ENCODE data around the gene CRB1. TPM values are rescaled to one million over a fixed set of nuclear protein-coding genes. Genes with fewer than 3 reads are reported as not detected.

The CRB1 gene
- total RNA-seq, 1 donor from 2014 or later, result not detected

DNA sequence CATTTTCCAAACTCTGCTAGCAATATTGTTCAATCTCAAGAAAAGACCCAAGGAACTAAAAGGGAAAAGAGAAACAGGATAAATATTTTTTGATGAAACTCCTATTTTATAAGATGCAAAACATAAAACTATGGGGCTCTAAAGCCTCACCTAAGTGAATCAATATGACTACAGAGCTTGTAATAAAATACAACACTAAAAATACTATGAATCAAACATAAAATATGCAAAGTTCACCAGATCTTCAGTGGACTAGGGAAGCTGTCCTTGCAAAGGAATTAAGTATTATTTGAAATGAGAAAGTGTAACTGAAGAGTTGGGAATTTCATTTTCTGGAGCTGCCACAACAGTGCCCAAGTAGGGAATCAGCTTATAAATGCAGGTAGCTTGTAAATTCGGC, 124.5 kb downstream of the CRB1 start:
- Mint-ChIP-seq H3K36me3 (ENCODE audit: insufficient read depth) (no peaks in the 10 kb centered on the region), H3K4me1 (ENCODE audit: low read depth) (no peaks in the 10 kb centered on the region), H3K9me3 (ENCODE audit: low read depth) (no peaks in the 10 kb centered on the region), H3K27ac (no peak overlapping the region), H3K4me3 (ENCODE audit: low read depth) (no peak overlapping the region), H3K27me3 (peaks cover 1% of the 10 kb centered on the region)
- TF ChIP-seq, protein P1, sequence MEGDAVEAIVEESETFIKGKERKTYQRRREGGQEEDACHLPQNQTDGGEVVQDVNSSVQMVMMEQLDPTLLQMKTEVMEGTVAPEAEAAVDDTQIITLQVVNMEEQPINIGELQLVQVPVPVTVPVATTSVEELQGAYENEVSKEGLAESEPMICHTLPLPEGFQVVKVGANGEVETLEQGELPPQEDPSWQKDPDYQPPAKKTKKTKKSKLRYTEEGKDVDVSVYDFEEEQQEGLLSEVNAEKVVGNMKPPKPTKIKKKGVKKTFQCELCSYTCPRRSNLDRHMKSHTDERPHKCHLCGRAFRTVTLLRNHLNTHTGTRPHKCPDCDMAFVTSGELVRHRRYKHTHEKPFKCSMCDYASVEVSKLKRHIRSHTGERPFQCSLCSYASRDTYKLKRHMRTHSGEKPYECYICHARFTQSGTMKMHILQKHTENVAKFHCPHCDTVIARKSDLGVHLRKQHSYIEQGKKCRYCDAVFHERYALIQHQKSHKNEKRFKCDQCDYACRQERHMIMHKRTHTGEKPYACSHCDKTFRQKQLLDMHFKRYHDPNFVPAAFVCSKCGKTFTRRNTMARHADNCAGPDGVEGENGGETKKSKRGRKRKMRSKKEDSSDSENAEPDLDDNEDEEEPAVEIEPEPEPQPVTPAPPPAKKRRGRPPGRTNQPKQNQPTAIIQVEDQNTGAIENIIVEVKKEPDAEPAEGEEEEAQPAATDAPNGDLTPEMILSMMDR (IDR thresholded peaks at IDR 0.05; ENCODE audit: unreplicated experiment), result no peak
- DNase-seq (ENCODE audit: low spot score, unreplicated experiment), result no peak

DNA sequence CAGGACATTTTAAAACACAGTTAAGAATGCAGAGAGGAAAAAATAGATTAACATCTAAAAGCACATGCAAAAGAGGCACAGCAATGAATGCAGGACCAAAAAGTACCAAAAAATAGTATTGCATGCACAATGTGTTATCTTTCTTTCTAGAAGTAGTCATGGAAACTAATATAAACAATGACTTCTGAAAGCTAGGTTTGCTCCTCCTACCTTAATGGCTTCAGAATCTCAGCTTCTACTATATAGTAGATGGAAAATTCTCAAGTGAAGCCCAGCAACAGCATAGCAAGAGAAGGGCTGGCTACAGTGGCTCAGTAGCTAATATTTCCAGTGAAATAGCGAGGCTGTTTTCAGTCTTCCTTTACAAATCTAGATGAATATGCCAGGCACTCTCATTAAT, 125.1 kb downstream of the CRB1 start:
- H3K4me1 Mint-ChIP-seq (ENCODE audit: low read depth), result no peaks in the 10 kb centered on the region
- peaks cover 2% of the 10 kb centered on the region for H3K27me3 Mint-ChIP-seq
- H3K4me3 Mint-ChIP-seq (ENCODE audit: low read depth), result no peak overlapping the region
- no peak for DNase-seq (ENCODE audit: low spot score, unreplicated experiment)
- no peak overlapping the region for H3K27ac Mint-ChIP-seq
- no peaks in the 10 kb centered on the region for H3K36me3 Mint-ChIP-seq (ENCODE audit: insufficient read depth)
- H3K9me3 Mint-ChIP-seq (ENCODE audit: low read depth), result no peaks in the 10 kb centered on the region
- TF ChIP-seq, protein P1 (IDR thresholded peaks at IDR 0.05; ENCODE audit: unreplicated experiment), result no peak

DNA sequence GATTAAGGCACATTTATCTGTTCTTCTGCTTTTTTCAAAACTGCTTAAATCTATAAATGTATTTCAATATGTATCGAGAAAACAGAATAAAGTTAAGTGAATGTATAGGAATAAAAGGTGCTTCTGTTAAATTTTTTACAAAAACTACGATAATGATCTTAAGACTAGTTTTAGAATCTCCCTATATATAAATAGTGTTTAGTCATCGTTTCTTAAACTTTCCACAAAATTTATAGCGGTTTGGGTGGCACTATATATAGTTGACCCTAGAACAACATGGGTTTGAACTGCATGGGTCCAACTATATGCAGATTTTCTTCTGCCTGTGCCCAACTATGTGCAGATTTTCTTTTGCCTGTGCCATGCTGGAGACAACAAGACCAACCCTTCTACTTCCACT, 125.7 kb downstream of the CRB1 start:
- H3K4me3 Mint-ChIP-seq (ENCODE audit: low read depth), result no peak overlapping the region
- TF ChIP-seq, protein P1 (IDR thresholded peaks at IDR 0.05; ENCODE audit: unreplicated experiment), result no peak
- H3K36me3 Mint-ChIP-seq (ENCODE audit: insufficient read depth), result no peaks in the 10 kb centered on the region
- peaks cover 2% of the 10 kb centered on the region for H3K27me3 Mint-ChIP-seq
- H3K9me3 Mint-ChIP-seq (ENCODE audit: low read depth), result no peaks in the 10 kb centered on the region
- no peak for DNase-seq (ENCODE audit: low spot score, unreplicated experiment)
- no peaks in the 10 kb centered on the region for H3K4me1 Mint-ChIP-seq (ENCODE audit: low read depth)
- no peak overlapping the region for H3K27ac Mint-ChIP-seq

DNA sequence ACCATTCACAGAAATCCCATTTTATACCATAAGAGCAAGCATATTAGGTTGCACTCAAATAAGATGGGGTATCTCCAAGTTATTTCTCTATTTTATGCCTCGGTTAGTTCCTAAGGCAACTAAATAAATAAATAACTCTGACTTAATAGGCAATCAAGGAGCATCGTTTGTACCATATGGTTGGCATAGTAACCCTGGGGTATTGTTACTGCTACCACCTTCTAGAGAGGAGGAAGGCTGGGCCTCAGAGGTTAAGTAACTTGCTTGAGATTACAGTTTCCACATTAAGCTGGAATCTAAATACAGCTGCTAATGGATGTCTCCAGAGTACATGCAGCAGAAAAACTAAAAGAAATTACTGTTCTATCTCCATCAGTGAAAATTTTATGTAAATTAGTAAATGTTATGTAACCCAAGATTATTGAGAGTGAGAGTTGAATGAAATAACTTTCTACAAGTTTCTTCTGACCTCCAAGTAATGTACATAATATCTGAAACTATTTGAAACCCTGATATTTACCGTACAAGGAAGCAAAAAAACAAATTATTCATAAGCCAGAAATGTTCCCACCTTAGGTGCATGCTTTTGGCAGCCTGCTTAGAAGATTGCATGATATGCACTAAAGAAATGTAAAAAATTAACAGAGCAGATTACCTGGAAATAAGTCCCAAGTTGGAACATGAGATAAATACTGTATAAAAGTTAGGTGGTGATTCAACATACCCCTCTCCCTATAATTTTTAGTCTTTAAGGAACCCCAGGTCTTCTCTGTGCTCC, 127.0 kb downstream of the CRB1 start:
- H3K27me3 Mint-ChIP-seq, result peaks cover 2% of the 10 kb centered on the region
- no peak overlapping the region for H3K27ac Mint-ChIP-seq
- TF ChIP-seq, protein P1 (IDR thresholded peaks at IDR 0.05; ENCODE audit: unreplicated experiment), result no peak
- DNase-seq (ENCODE audit: low spot score, unreplicated experiment), result no peak
- no peaks in the 10 kb centered on the region for H3K9me3 Mint-ChIP-seq (ENCODE audit: low read depth)
- no peaks in the 10 kb centered on the region for H3K36me3 Mint-ChIP-seq (ENCODE audit: insufficient read depth)
- H3K4me1 Mint-ChIP-seq (ENCODE audit: low read depth), result no peaks in the 10 kb centered on the region
- H3K4me3 Mint-ChIP-seq (ENCODE audit: low read depth), result no peak overlapping the region

DNA sequence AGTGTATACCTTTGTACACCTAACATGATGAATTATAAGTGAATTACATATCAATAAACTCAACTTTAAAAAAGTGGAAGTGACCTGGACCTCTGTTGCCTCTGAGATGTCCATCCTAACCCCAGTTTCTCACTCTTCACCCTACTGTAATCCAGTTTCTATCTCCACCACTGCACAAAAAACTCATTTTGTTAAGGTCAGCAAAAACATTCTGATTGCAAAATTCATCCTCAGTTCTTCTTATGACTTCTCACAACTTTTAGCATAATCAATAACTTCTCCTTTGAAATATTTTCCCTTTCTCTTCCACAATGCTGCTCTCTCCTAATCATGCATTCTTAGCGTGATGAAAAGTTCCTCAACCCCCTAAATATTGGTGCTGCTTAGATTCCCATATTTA, 129.8 kb downstream of the CRB1 start:
- no peaks in the 10 kb centered on the region for H3K4me1 Mint-ChIP-seq (ENCODE audit: low read depth)
- H3K9me3 Mint-ChIP-seq (ENCODE audit: low read depth), result no peaks in the 10 kb centered on the region
- no peak for DNase-seq (ENCODE audit: low spot score, unreplicated experiment)
- H3K4me3 Mint-ChIP-seq (ENCODE audit: low read depth), result no peak overlapping the region
- no peaks in the 10 kb centered on the region for H3K36me3 Mint-ChIP-seq (ENCODE audit: insufficient read depth)
- peaks cover 2% of the 10 kb centered on the region for H3K27me3 Mint-ChIP-seq
- H3K27ac Mint-ChIP-seq, result no peak overlapping the region
- TF ChIP-seq, protein P1 (IDR thresholded peaks at IDR 0.05; ENCODE audit: unreplicated experiment), result no peak

Data from progenitor cell of endocrine pancreas (in vitro differentiated cells).